Stimulated activated CD4-positive, alpha-beta T cell treated with anti-CD3 and anti-CD28 coated beads, Interleukin-12 subunit alpha, Interleukin-12 subunit beta, amount 100 ng/mL, for 48 hours (primary cell): ENCODE measurements around the gene RAPGEF4.
"Not testable (repeated sequence)": the region's sequence is repeated elsewhere in the genome, so short reads cannot be mapped to it uniquely, and the experiment has no call there.

Source experiments
- DNase-seq, 3 donors: peaks; one replicate each; pipeline ENCODE4 v3.0.0-alpha.2; 2020; ENCODE audit warnings: low read depth in 2 of 3, low spot score in 1 of 3

The RAPGEF4 gene

DNA sequence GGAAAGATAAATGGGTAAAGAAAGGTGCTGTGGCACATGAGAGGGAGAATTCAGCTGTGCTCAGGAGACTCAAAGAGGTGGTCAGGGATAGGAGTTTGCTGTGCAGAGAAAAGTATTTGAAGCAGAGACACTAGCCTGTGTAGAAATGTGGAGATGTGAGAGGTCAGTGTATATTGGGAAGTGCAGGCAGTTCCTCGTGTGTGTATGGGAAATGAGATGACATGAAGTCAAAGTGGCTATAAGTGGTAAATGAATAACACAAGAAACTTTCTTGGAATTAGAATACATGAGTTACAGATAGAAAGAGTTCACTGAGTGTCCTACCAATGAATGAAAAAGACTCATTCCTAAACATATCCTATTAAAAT, 351.6 kb downstream of the RAPGEF4 start:
- no peak for DNase-seq

DNA sequence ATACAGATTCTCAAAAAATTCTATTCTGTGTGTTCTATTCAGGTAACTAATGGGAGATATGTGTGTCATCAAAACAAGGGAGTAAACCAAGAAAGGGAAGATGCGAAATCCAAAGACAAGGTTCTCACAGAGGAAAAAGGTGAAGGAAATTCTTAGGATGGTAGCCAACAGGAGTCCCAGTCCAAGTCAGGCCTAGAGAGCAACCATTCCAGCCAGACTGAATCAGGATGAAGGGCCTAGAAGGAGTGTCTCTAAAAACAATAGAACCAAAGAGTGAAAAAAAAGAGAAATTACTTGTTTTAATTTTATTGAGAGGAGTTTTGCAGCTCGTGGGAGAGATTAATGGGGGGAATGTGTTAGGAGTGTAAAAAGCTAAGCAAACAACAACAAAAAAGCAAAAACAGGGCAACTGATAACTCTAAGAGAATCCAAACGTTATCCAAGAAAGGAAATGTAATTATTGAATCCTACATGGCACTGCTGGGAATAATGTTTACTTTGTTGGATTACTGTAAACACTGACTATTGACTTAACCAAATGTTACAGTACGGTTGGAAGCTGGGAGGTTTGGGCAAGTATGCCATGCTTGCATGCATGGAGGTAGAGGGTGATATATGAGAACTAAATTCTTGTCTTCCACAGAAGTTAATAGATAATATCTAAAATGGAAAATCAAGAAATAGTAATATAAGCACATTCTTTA, 352.3 kb downstream of the RAPGEF4 start:
- DNase-seq: no peak

- no peak for DNase-seq
These were observed 354.7 kb downstream of the RAPGEF4 start for GRCh38 chr2:173090276-173090877.

DNA sequence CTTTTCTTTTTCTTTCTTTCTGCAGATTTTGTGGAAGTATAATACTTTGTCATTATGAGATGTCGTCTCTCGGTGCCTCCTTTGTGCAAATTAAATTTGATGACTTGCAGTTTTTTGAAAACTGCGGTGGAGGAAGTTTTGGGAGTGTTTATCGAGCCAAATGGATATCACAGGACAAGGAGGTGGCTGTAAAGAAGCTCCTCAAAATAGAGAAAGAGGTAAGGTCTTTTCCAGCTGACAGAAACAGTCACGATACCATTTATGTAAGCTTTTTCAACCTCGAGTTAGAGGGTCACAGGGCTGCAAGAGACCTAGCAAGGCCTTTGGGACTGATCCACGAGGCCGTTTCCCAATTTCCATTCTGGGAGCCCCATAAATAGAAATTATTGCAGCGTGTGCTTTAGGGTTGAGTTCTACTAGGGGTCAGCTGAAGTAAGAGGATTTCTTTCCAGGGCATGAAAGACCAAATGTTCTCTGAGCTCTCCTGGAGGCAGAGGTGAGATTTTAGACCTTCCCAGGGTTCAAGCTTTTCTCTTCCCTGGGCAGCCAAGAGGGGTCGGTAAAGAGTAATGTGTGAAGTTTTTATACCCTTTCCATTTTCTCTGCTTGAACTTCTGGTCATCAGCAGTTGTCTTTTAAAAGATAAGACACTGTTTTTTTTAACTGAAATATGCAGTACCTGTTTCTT, 355.5 kb downstream of the RAPGEF4 start:
- no peak for DNase-seq

DNA sequence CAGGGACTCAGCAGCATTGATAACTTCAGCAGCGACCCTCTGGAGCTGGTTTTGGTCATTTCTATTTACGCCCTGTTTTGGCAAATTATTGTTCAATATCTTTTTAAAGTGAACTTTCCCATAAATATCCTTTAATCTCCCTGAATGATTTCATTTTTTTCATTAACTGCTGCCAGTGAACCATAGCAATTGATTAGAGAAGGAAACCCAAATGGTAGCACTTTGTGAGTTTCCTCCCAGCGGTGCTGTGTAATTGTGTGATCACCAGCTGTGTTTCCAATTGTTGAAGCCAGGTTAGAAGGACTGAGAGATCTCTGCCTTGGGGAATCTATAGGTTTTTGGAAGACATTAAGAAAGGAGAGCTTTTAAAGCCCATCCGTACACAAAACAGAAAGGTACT, 356.3 kb downstream of the RAPGEF4 start:
- DNase-seq: no peak

DNA sequence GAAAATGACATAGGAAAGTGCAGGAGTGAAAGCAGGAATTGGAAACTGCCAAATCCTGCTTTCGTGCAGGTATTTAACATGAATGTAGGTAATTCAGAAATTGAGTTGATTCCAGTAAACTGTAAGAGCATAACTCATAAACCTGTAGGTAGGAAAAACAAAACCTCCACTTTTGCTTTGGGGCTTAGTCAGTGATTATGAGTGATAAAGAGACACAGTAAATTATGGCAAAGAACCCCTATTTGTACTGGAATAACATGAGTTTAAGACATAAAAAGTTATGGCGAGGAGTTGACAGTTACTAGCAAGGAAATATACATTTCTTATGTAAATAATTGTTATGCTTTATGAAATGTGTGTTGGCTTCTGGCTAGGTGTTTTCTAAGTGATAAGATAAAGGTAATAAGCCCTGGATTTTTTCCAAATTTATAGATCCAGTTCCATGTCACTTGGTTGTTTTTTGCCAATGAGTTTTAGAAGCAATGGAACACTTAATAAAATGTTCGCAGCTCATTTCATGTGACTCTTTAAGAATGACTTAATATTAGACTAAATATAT, 357.3 kb downstream of the RAPGEF4 start:
- no peak for DNase-seq

DNA sequence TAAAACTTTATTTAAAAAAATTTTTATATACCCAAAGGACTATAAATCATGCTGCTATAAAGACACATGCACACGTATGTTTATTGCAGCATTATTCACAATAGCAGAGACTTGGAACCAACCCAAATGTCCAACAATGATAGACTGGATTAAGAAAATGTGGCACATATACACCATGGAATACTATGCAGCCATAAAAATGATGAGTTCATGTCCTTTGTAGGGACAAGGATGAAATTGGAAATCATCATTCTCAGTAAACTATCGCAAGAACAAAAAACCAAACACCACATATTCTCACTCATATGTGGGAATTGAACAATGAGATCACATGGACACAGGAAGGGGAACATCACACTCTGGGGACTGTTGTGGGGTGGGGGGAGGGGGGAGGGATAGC, 358.0 kb downstream of the RAPGEF4 start:
- DNase-seq: not testable (repeated sequence)

DNA sequence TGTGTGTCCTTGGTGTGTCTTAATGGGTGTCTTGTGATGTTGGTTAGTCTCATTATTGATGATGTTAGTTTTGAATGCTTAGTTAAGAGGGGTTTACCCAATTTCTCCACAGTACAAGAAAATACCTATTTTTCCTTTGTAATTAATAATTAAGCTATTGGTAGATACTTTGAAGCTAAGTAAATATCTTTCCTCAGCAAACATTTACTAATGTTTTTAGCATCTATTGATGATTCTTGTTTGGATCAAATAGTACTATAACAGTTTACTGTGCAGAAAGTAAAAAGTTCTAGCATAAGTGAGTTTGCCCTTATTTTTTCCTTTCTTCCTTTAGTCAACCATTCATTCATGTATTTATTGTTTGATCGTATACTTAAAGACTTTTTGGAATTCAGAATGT, 359.1 kb downstream of the RAPGEF4 start:
- DNase-seq: no peak

- no peak for DNase-seq
These were observed 359.7 kb downstream of the RAPGEF4 start for GRCh38 chr2:173095356-173095755.

- no peak for DNase-seq
These were observed 363.6 kb downstream of the RAPGEF4 start for GRCh38 chr2:173099271-173099670.

DNA sequence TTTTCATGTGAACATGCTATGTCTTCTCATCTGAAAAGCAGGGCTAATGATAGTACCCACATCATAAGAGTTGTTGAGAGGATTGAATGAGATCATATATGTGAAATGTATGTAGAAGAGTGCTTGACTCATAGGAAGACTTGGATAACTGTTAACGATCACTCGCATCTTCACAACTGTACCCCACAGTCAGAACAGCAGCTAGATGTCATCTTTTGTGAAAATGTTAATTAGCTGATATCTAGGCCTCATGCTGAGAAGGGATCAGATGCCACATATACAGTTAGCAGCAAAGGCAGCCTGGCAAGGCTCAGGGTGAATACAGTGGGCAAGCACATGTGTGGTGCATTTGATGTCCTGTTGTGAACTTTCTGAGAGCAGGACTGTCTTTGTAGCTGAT, 364.2 kb downstream of the RAPGEF4 start:
- no peak for DNase-seq

DNA sequence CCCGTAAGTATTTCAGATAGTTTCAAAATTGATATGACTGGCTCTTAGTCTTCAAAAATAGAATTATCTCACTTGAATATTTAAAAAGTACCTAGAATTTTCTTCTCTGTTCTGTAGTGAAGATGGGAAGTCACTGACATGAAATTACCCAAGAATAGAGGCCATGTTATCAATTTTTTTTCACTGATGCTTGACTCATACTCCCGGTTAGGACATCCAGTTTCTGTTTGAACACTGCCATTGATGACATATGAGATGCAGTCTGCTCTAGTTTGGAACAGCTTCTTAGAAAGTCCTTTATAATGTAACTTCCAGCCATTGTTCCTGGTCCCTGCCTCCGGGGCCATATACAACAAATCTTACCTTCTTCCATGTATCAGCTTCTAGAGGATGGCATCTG, 366.0 kb downstream of the RAPGEF4 start:
- DNase-seq: no peak
